GM23338 (cell line): ENCODE measurements around the gene SLC35F2. TPM values are rescaled to one million over a fixed set of nuclear protein-coding genes. Genes with fewer than 3 reads are reported as not detected.

ENCODE experiments used
- ATAC-seq: fragments of 200-7000 bp; cut with Tn5 transposase; 3 replicates; pipeline ENCODE4 v1.9.1; 2020
- DNase-seq: peaks from one replicate; pipeline ENCODE4 v3.0.0-alpha.2; 2015; ENCODE audit warnings: low spot score
- H2AFZ ChIP-seq: fragments of 200-600 bp; sonication (generic); 2 replicates; pipeline ENCODE4 v1.8.0; 2016; ENCODE audit warnings: antibody characterized with exemption, mild to moderate bottlenecking, moderate library complexity
- H3F3A ChIP-seq: fragments of 200-600 bp; sonication (generic); replicated peaks from 2 replicates; pipeline ENCODE4 v1.8.0; 2017; ENCODE audit warnings: antibody characterized with exemption, mixed run types, low read depth
- H3K27ac ChIP-seq: fragments of 200-600 bp; sonication (generic); 2 replicates; pipeline ENCODE4 v1.6.1; 2016; ENCODE audit warnings: low read depth
- H3K27me3 ChIP-seq: fragments of 200-600 bp; sonication (generic); 2 replicates; pipeline ENCODE4 v1.8.0; 2016; ENCODE audit warnings: mild to moderate bottlenecking, mixed run types, moderate library complexity; ENCODE audit not compliant: insufficient read depth
- H3K36me3 ChIP-seq: fragments of 200-600 bp; sonication (generic); 2 replicates; pipeline ENCODE4 v1.8.0; 2016; ENCODE audit warnings: mild to moderate bottlenecking; ENCODE audit not compliant: insufficient read depth
- H3K4me1 ChIP-seq: fragments of 200-600 bp; sonication (generic); 2 replicates; pipeline ENCODE4 v1.8.0; 2016; ENCODE audit warnings: mild to moderate bottlenecking, moderate library complexity; ENCODE audit not compliant: insufficient read depth
- H3K4me2 ChIP-seq: fragments of 200-600 bp; sonication (generic); 2 replicates; pipeline ENCODE4 v1.7.1; 2017; ENCODE audit warnings: mixed run types
- H3K4me3 ChIP-seq: fragments of 200-600 bp; sonication (generic); 2 replicates; pipeline ENCODE4 v1.6.1; 2016; ENCODE audit warnings: mixed run types
- H3K79me2 ChIP-seq: fragments of 200-600 bp; sonication (generic); replicated peaks from 2 replicates; pipeline ENCODE4 v1.8.0; 2017; ENCODE audit warnings: mild to moderate bottlenecking; ENCODE audit not compliant: insufficient read depth
- H3K9me2 ChIP-seq: fragments of 200-600 bp; sonication (generic); 2 replicates; pipeline ENCODE4 v1.8.0; 2017; ENCODE audit not compliant: insufficient read depth
- H4K20me1 ChIP-seq: fragments of 200-600 bp; sonication (generic); replicated peaks from 2 replicates; pipeline ENCODE4 v1.8.0; 2017; ENCODE audit warnings: mild to moderate bottlenecking; ENCODE audit not compliant: insufficient read depth
- H3K27ac Mint-ChIP-seq: 2 replicates; pipeline ENCODE4 v1.8.0; 2020; ENCODE audit warnings: inconsistent platforms, mild to moderate bottlenecking, moderate library complexity, mixed read lengths
- H3K27me3 Mint-ChIP-seq: 3 replicates; pipeline ENCODE4 v1.8.0; 2022; ENCODE audit warnings: low read depth, mild to moderate bottlenecking, moderate library complexity, mixed read lengths, inconsistent platforms; ENCODE audit not compliant: insufficient read depth, poor library complexity
- H3K36me3 Mint-ChIP-seq: 3 replicates; pipeline ENCODE4 v1.8.0; 2021; ENCODE audit warnings: low read depth, mild to moderate bottlenecking, inconsistent platforms, moderate library complexity, mixed read lengths
- H3K4me1 Mint-ChIP-seq: 3 replicates; pipeline ENCODE4 v1.8.0; 2020; ENCODE audit warnings: mild to moderate bottlenecking, inconsistent platforms, mixed read lengths
- H3K4me3 Mint-ChIP-seq: 3 replicates; pipeline ENCODE4 v1.8.0; 2021; ENCODE audit warnings: moderate library complexity, mild to moderate bottlenecking, inconsistent platforms, mixed read lengths
- H3K9me3 Mint-ChIP-seq: 3 replicates; pipeline ENCODE4 v1.8.0; 2020; ENCODE audit warnings: moderate library complexity, mild to moderate bottlenecking, inconsistent platforms, mixed read lengths
- CREB1 ChIP-seq: fragments of 250-450 bp; sonication (Bioruptor Pico); IDR thresholded peaks from 2 replicates; pipeline ENCODE4 v1.5.0; 2020; ENCODE audit warnings: low read depth, mild to moderate bottlenecking, moderate library complexity
- CTCF ChIP-seq, 2 experiments: fragments of 200-600 bp in 1 of 2; sonication (generic) in 1 of 2; conservative IDR thresholded peaks; 2 replicates each; pipeline versions ENCODE4 v1.5.1 to v1.6.1; 2016 to 2017; ENCODE audit warnings: antibody characterized with exemption in 2 of 2, low read depth in 2 of 2, mild to moderate bottlenecking in 2 of 2, moderate library complexity in 1 of 2
- ETS1 ChIP-seq: IDR thresholded peaks from 2 replicates; pipeline ENCODE4 v1.6.1; 2016; ENCODE audit warnings: antibody characterized with exemption
- EZH2 ChIP-seq: fragments of 200-600 bp; sonication (generic); IDR thresholded peaks from one replicate; pipeline ENCODE4 v1.8.0; 2017; ENCODE audit warnings: antibody characterized with exemption, mild to moderate bottlenecking, low read depth; ENCODE audit not compliant: unreplicated experiment
- EZH2phosphoT487 ChIP-seq: fragments of 200-600 bp; sonication (generic); IDR thresholded peaks from one replicate; pipeline ENCODE4 v1.8.1; 2018; ENCODE audit warnings: antibody characterized with exemption; ENCODE audit not compliant: unreplicated experiment
- JUNB ChIP-seq: IDR thresholded peaks from one replicate; pipeline ENCODE4 v1.6.1; 2016; ENCODE audit warnings: antibody characterized with exemption; ENCODE audit not compliant: unreplicated experiment
- NANOG ChIP-seq: IDR thresholded peaks from 2 replicates; pipeline ENCODE4 v1.6.1; 2016; ENCODE audit warnings: antibody characterized with exemption, borderline replicate concordance
- STAT1 ChIP-seq: IDR thresholded peaks from one replicate; pipeline ENCODE4 v1.6.1; 2016; ENCODE audit warnings: antibody characterized with exemption; ENCODE audit not compliant: unreplicated experiment
- ZNF331 ChIP-seq: fragments of 250-450 bp; sonication (Bioruptor Pico); IDR thresholded peaks from 2 replicates; pipeline ENCODE4 v1.5.0; 2020; ENCODE audit warnings: low read depth, mild to moderate bottlenecking, moderate library complexity
- ZNF462 ChIP-seq: fragments of 250-450 bp; sonication (Bioruptor Pico); IDR thresholded peaks from 2 replicates; pipeline ENCODE4 v1.5.0; 2020; ENCODE audit warnings: mild to moderate bottlenecking, moderate library complexity
- polyA plus RNA-seq: library from polyadenylated mRNA; unstranded; fragments of >200 nt; fragmentation: Nextera tagmentation; extraction: Ambion mirVana; gene quantifications from 2 replicates; pipeline ENCODE4 v1.2.1, GENCODE V29; 2016
- total RNA-seq: library from RNA; depleted of rRNA; stranded (reverse); fragments of >200 nt; shearing (Covaris generic); gene quantifications from 2 replicates; pipeline ENCODE4 v1.2.3, GENCODE V29; 2014

SLC35F2 gene
- total and polyA plus RNA-seq, 2 experiments from 2014 or later: 25.2 to 32.5 TPM

GRCh38 chr11:107818491-107818890 is 40.1 kb downstream of the SLC35F2 start:
- H3K27ac Mint-ChIP-seq: no peak overlapping the region
- Histone ChIP-seq H4K20me1 (peaks cover 16% of the 10 kb centered on the region), H3K4me2 (no peak overlapping the region), H3K27me3 (no peaks in the 10 kb centered on the region), H3K4me3 (no peak overlapping the region), H3K27ac (no peak overlapping the region), H2AFZ (no peak overlapping the region), H3K36me3 (no peaks in the 10 kb centered on the region), H3K9me2 (no peaks in the 10 kb centered on the region), H3K79me2 (peaks cover 24% of the 10 kb centered on the region), H3K4me1 (no peaks in the 10 kb centered on the region), H3F3A (no peaks in the 10 kb centered on the region)
- no peak for ATAC-seq
- H3K9me3 Mint-ChIP-seq: no peaks in the 10 kb centered on the region
- H3K36me3 Mint-ChIP-seq: no peaks in the 10 kb centered on the region; the same call in 2 of the 3 replicates
- no peaks in the 10 kb centered on the region for H3K27me3 Mint-ChIP-seq
- no peaks in the 10 kb centered on the region for H3K4me1 Mint-ChIP-seq
- no peak for DNase-seq
- H3K4me3 Mint-ChIP-seq: no peak overlapping the region
- TF ChIP-seq CTCF (conservative IDR thresholded peaks at IDR 0.05; ENCODE audit: low read depth in 2 of 2): no peak
- TF ChIP-seq JUNB: no peak
- no peak for TF ChIP-seq EZH2phosphoT487
- no peak for TF ChIP-seq NANOG
- no peak for TF ChIP-seq ZNF331
- TF ChIP-seq CREB1 (CRISPR knock-in tag): no peak
- no peak for TF ChIP-seq ETS1
- TF ChIP-seq STAT1: no peak
- no peak for TF ChIP-seq EZH2
- TF ChIP-seq ZNF462 (CRISPR knock-in tag): no peak
